Calu3 (cell line): ENCODE data around the gene APPBP2. TPM values are rescaled to one million over a fixed set of nuclear protein-coding genes. Genes with fewer than 3 reads are reported as not detected.

Experiments used
- BruUV-seq: library from RNA; stranded (reverse); fragments of 400-500 nt; replicated peaks from 2 replicates; lab custom pipeline; 2021; lab: Mats Ljungman, UMichigan
- CTCF ChIA-PET: fragments of 300-600 bp; sonication (Branson Sonifier 250); formaldehyde crosslinking; loops from one replicate; lab custom pipeline; 2022; ENCODE audit warnings: antibody characterized with exemption; lab: Charles Lee
- DNase-seq: peaks from one replicate; pipeline ENCODE4 v3.0.0; 2022
- H3K27ac Mint-ChIP-seq: one replicate; pipeline ENCODE4 v1.8.0; 2022; ENCODE audit warnings: mixed read lengths; ENCODE audit not compliant: unreplicated experiment
- H3K27me3 Mint-ChIP-seq: one replicate; pipeline ENCODE4 v1.8.0; 2022; ENCODE audit warnings: mixed read lengths; ENCODE audit not compliant: unreplicated experiment
- H3K36me3 Mint-ChIP-seq: one replicate; pipeline ENCODE4 v1.8.0; 2022; ENCODE audit warnings: mild to moderate bottlenecking, moderate library complexity, mixed read lengths; ENCODE audit not compliant: insufficient read depth, unreplicated experiment
- H3K4me1 Mint-ChIP-seq: one replicate; pipeline ENCODE4 v1.8.0; 2022; ENCODE audit warnings: mild to moderate bottlenecking, low read depth, mixed read lengths; ENCODE audit not compliant: unreplicated experiment
- H3K4me3 Mint-ChIP-seq: one replicate; pipeline ENCODE4 v1.8.0; 2022; ENCODE audit warnings: mild to moderate bottlenecking, low read depth, moderate library complexity, mixed read lengths; ENCODE audit not compliant: unreplicated experiment
- H3K9me3 Mint-ChIP-seq: one replicate; pipeline ENCODE4 v1.8.0; 2022; ENCODE audit warnings: low read depth, mixed read lengths; ENCODE audit not compliant: unreplicated experiment
- intact Hi-C: fragments of 100-400 bp; cut with micrococcal nuclease; formaldehyde crosslinking; loops from one replicate; pipeline ENCODE4 v1.10.0; 2022; ENCODE audit not compliant: unreplicated experiment
- total RNA-seq: library from RNA; stranded (reverse); gene quantifications from 2 replicates; pipeline ENCODE4 v1.2.3, GENCODE V29; 2022
- TF ChIP-seq, protein P1 (sequence below): fragments of 200-600 bp; IDR thresholded peaks from one replicate; pipeline ENCODE4 v1.8.0; 2022; ENCODE audit warnings: antibody characterized with exemption; ENCODE audit not compliant: unreplicated experiment

Gene APPBP2
- total RNA-seq, 1 experiment from 2014 or later = 24.3 TPM

DNA sequence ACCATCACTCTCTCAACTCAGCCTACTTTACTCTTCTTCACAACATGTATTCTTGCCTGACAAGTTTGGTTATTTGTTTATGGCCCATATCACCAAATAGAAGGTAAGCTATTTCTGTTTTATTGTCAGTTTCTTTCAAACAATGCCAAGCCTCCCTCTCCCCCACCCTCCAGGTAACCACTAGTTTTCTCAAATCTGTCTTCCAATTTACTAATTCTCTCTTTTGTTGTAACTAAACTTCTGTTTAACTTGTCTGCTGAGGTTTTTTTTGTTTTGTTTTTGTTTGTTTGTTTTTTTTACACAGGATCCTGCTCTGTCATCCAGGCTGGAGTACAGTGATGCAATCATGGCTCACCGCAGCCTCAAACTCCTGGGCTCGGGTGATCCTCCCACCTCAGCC, 68.9 kb downstream of the APPBP2 start:
- DNase-seq = no peak
- H3K9me3 Mint-ChIP-seq = no peaks in the 10 kb centered on the region
- no peaks in the 10 kb centered on the region for H3K27me3 Mint-ChIP-seq
- intact Hi-C loops = no loop called here
- peaks cover 13% of the 10 kb centered on the region for H3K36me3 Mint-ChIP-seq
- H3K4me1 Mint-ChIP-seq = no peaks in the 10 kb centered on the region
- no peak overlapping the region for H3K4me3 Mint-ChIP-seq
- TF ChIP-seq, protein P1, sequence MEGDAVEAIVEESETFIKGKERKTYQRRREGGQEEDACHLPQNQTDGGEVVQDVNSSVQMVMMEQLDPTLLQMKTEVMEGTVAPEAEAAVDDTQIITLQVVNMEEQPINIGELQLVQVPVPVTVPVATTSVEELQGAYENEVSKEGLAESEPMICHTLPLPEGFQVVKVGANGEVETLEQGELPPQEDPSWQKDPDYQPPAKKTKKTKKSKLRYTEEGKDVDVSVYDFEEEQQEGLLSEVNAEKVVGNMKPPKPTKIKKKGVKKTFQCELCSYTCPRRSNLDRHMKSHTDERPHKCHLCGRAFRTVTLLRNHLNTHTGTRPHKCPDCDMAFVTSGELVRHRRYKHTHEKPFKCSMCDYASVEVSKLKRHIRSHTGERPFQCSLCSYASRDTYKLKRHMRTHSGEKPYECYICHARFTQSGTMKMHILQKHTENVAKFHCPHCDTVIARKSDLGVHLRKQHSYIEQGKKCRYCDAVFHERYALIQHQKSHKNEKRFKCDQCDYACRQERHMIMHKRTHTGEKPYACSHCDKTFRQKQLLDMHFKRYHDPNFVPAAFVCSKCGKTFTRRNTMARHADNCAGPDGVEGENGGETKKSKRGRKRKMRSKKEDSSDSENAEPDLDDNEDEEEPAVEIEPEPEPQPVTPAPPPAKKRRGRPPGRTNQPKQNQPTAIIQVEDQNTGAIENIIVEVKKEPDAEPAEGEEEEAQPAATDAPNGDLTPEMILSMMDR = no peak
- CTCF ChIA-PET = no interaction called here
- BruUV-seq = no TSS peak
- H3K27ac Mint-ChIP-seq = no peak overlapping the region

- CTCF ChIA-PET = no interaction called here
- Mint-ChIP-seq H3K4me3 (no peak overlapping the region), H3K36me3 (peaks cover 16% of the 10 kb centered on the region), H3K27me3 (no peaks in the 10 kb centered on the region), H3K4me1 (no peaks in the 10 kb centered on the region), H3K9me3 (no peaks in the 10 kb centered on the region), H3K27ac (no peak overlapping the region)
- BruUV-seq = no TSS peak
- TF ChIP-seq, protein P1 = no peak
- no peak for DNase-seq
- intact Hi-C loops = no loop called here
Observed at GRCh38 chr17:60455378-60455777, 70.7 kb downstream of the APPBP2 start.

DNA sequence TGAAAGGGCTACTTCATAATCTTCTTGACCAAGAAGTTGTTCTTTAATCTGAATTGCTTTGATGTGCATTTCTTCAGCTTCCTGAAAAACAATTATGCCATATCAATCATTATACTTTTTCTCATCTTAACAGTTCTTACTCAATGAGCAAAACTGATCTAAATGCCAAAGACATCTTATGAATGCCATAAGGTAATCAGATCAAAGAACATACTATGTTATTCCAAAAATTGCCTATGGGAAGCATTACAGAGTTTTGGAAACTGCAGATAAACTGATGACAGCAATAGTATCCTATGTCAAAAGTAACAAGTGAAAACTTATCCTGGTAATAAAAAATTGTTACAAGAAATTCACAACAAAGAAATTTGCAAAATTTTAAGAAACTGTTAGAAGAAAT, 74.1 kb downstream of the APPBP2 start:
- BruUV-seq = no TSS peak
- DNase-seq = no peak
- Mint-ChIP-seq H3K27ac (no peak overlapping the region), H3K27me3 (no peaks in the 10 kb centered on the region), H3K4me3 (no peak overlapping the region), H3K4me1 (no peaks in the 10 kb centered on the region), H3K9me3 (no peaks in the 10 kb centered on the region), H3K36me3 (peaks cover 13% of the 10 kb centered on the region)
- CTCF ChIA-PET = no interaction called here
- TF ChIP-seq, protein P1 = no peak
- intact Hi-C loops = no loop called here

DNA sequence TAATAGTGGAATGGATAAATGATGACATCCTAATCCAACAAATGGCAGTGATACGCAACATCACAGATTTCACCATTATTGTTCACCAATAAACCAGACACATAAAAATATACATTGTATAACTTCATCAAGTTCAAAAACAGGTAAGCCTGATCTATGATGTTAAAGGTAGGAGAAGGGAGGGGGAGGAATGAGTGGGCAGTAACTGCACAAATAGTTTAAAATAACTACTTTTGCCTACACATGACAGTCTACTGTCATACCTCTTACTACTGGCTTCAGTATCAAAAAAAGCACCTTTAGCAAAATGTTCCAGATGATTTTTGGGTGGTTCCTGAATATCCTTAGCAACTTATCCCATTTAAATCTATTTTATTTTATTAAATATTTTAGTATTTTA, 75.0 kb downstream of the APPBP2 start:
- no peaks in the 10 kb centered on the region for H3K27me3 Mint-ChIP-seq
- peaks cover 8% of the 10 kb centered on the region for H3K36me3 Mint-ChIP-seq
- CTCF ChIA-PET = no interaction called here
- no peaks in the 10 kb centered on the region for H3K4me1 Mint-ChIP-seq
- no peak for DNase-seq
- TF ChIP-seq, protein P1 = no peak
- BruUV-seq = no TSS peak
- no peak overlapping the region for H3K4me3 Mint-ChIP-seq
- intact Hi-C loops = no loop called here
- H3K9me3 Mint-ChIP-seq = no peaks in the 10 kb centered on the region
- no peak overlapping the region for H3K27ac Mint-ChIP-seq
